GM12878 (cell line): Measurements from ENCODE around the gene SLC35C1. TPM values are rescaled to one million over a fixed set of nuclear protein-coding genes. Genes with fewer than 3 reads are reported as not detected.

Source experiments
- ATAC-seq: fragments of 200-7000 bp; cut with Tn5 transposase; 3 replicates; pipeline ENCODE4 v1.9.1; 2020; ENCODE audit warnings: mild to moderate bottlenecking, moderate library complexity
- BruUV-seq: library from RNA; stranded (reverse); fragments of 400-500 nt; replicated peaks from 2 replicates; lab custom pipeline; 2021; lab: Mats Ljungman, UMichigan
- CTCF ChIA-PET: fragments of 300-600 bp; sonication (Branson Sonifier 250); formaldehyde crosslinking; extraction: SDS; loops from one replicate; lab custom pipeline; 2021; ENCODE audit warnings: inconsistent platforms; lab: Yijun Ruan, JAX
- POLR2A ChIA-PET: fragments of 350-600 bp; formaldehyde crosslinking; extraction: SDS; loops from one replicate; lab custom pipeline; 2021; ENCODE audit warnings: inconsistent platforms; lab: Charles Lee
- RAD21 ChIA-PET: fragments of 300-600 bp; sonication (Branson Sonifier 250); formaldehyde crosslinking; loops from one replicate; lab custom pipeline; 2023; ENCODE audit warnings: antibody characterized with exemption; ENCODE audit not compliant: unreplicated experiment; lab: Charles Lee
- SMC1A ChIA-PET: fragments of 300-600 bp; sonication (Branson Sonifier 250); formaldehyde crosslinking; loops from one replicate; lab custom pipeline; 2023; ENCODE audit not compliant: unreplicated experiment, uncharacterized antibody; lab: Charles Lee
- DNase-seq: peaks from one replicate; pipeline ENCODE4 v3.0.0-alpha.2; 2011; ENCODE audit warnings: low read depth, low spot score
- FAIRE-seq: peaks from 3 replicates; lab custom pipeline; 2011; peaks lifted over from hg19 to GRCh38; lab: Jason Lieb, UNC
- H2AFZ ChIP-seq: 2 replicates; pipeline ENCODE4 v1.6.0; 2011; ENCODE audit warnings: low read depth, low read length, control low read depth; ENCODE audit not compliant: control insufficient read depth
- H3K27ac ChIP-seq: 2 replicates; pipeline ENCODE4 v1.5.1; 2011; ENCODE audit warnings: control low read depth; ENCODE audit not compliant: control insufficient read depth, insufficient read depth
- H3K27me3 ChIP-seq, 2 experiments: replicated peaks in 1 of 2; 2 replicates each; pipeline versions ENCODE4 v1.6.0 to v1.6.1; 2011; ENCODE audit warnings: low read length in 1 of 2; ENCODE audit not compliant: control insufficient read depth in 2 of 2, insufficient read depth in 2 of 2
- H3K36me3 ChIP-seq, 2 experiments: 2 replicates each; pipeline ENCODE4 v1.5.1; 2011; ENCODE audit warnings: low read length in 1 of 2; ENCODE audit not compliant: control insufficient read depth in 2 of 2, insufficient read depth in 2 of 2
- H3K4me1 ChIP-seq: 2 replicates; pipeline ENCODE4 v1.6.1; 2011; ENCODE audit warnings: mild to moderate bottlenecking, low read length, moderate library complexity, mixed read lengths; ENCODE audit not compliant: control insufficient read depth, insufficient read depth
- H3K4me2 ChIP-seq: 2 replicates; pipeline ENCODE4 v1.6.0; 2011; ENCODE audit warnings: control low read depth; ENCODE audit not compliant: control insufficient read depth, insufficient read depth
- H3K4me3 ChIP-seq: fragments of 200-600 bp; sonication (generic); 2 replicates; pipeline ENCODE4 v1.5.1; 2016
- H3K79me2 ChIP-seq: 2 replicates; pipeline ENCODE4 v1.6.0; 2011; ENCODE audit warnings: low read length; ENCODE audit not compliant: control insufficient read depth, insufficient read depth
- H3K9ac ChIP-seq: 2 replicates; pipeline ENCODE4 v1.8.0; 2011; ENCODE audit warnings: low read length, control low read depth, mixed read lengths; ENCODE audit not compliant: control insufficient read depth, insufficient read depth
- H3K9me3 ChIP-seq: replicated peaks from 3 replicates; pipeline ENCODE4 v1.5.1; 2011; ENCODE audit warnings: mild to moderate bottlenecking, low read length; ENCODE audit not compliant: control insufficient read depth, insufficient read depth
- H4K20me1 ChIP-seq: 2 replicates; pipeline ENCODE4 v1.6.0; 2011; ENCODE audit not compliant: control insufficient read depth, insufficient read depth
- ATF7 ChIP-seq: fragments of 450-650 bp; IDR thresholded peaks from 2 replicates; pipeline ENCODE4 v1.6.1; 2016; ENCODE audit warnings: low read depth, mild to moderate bottlenecking
- CBX3 ChIP-seq: fragments of 200-600 bp; sonication (generic); IDR thresholded peaks from 2 replicates; pipeline ENCODE4 v1.6.1; 2016; ENCODE audit warnings: low read depth, borderline replicate concordance
- DPF2 ChIP-seq: fragments of 450-650 bp; IDR thresholded peaks from 2 replicates; pipeline ENCODE4 v1.6.1; 2017; ENCODE audit warnings: mild to moderate bottlenecking
- GATAD2B ChIP-seq: fragments of 450-650 bp; conservative IDR thresholded peaks from 2 replicates; pipeline ENCODE4 v1.6.1; 2017; ENCODE audit warnings: low read depth, mild to moderate bottlenecking, moderate library complexity
- MYC ChIP-seq: IDR thresholded peaks from 2 replicates; pipeline ENCODE4 v1.6.1; 2011; ENCODE audit warnings: mild to moderate bottlenecking, low read length, moderate library complexity, inconsistent platforms; ENCODE audit not compliant: insufficient read depth, insufficient replicate concordance, insufficient read length, severe bottlenecking
- PAX8 ChIP-seq: fragments of 450-650 bp; IDR thresholded peaks from 2 replicates; pipeline ENCODE4 v1.6.1; 2017; ENCODE audit warnings: mild to moderate bottlenecking, moderate library complexity
- PML ChIP-seq: IDR thresholded peaks from 2 replicates; pipeline ENCODE4 v1.6.1; 2012; ENCODE audit warnings: low read length, inconsistent platforms
- RFX5 ChIP-seq: IDR thresholded peaks from 2 replicates; pipeline ENCODE4 v1.6.1; 2011; ENCODE audit warnings: low read depth, low read length, improper control_type of control experiment
- SUPT20H ChIP-seq: IDR thresholded peaks from 2 replicates; pipeline ENCODE4 v1.6.1; 2011; ENCODE audit warnings: low read depth, mild to moderate bottlenecking, low read length, moderate library complexity, borderline replicate concordance; ENCODE audit not compliant: control insufficient read depth
- TCF3 ChIP-seq: IDR thresholded peaks from 2 replicates; pipeline ENCODE4 v1.6.1; 2012; ENCODE audit warnings: low read depth, mild to moderate bottlenecking, low read length, borderline replicate concordance; ENCODE audit not compliant: insufficient read depth
- ZBED1 ChIP-seq: IDR thresholded peaks from 2 replicates; pipeline ENCODE4 v1.6.1; 2016; ENCODE audit warnings: borderline replicate concordance
- ZNF217 ChIP-seq: fragments of 450-650 bp; IDR thresholded peaks from 2 replicates; pipeline ENCODE4 v1.6.1; 2017; ENCODE audit warnings: antibody characterized with exemption, mild to moderate bottlenecking
- WGBS: methylation state at CpG from one replicate; pipeline ENCODE4 v1.1.6; 2016; ENCODE audit warnings: low lambda C conversion rate; ENCODE audit not compliant: insufficient replicate concordance, insufficient coverage; ENCODE audit errors: missing lambda C conversion rate; 5-methylcytosine and 5-hydroxymethylcytosine counted together
- in situ Hi-C: fragments of 300-500 bp; cut with MboI; formaldehyde crosslinking; loops from 9 replicates; pipeline ENCODE4 v1.14.3; 2018; ENCODE audit warnings: mixed read lengths
- intact Hi-C: fragments of 100-400 bp; cut with micrococcal nuclease; formaldehyde crosslinking; loops from one replicate; pipeline ENCODE4 v1.14.2; 2022; ENCODE audit not compliant: unreplicated experiment
- polyA plus RNA-seq, 11 experiments: library from polyadenylated mRNA; depleted of rRNA in 4 of 11; unstranded in 6 of 11; stranded (reverse) in 5 of 11; fragments of >200 nt; fragmentation: Nextera tagmentation in 4 of 11; fragmentation: Illumina TruSeq in 1 of 11; extraction: Ambion mirVana in 4 of 11; extraction: Trizol in 1 of 11; gene quantifications; 1 replicate in 1 of 11; 2 replicates in 10 of 11; pipeline versions ENCODE4 v1.2.1 to v1.2.3, GENCODE V29; 2011 to 2016; ENCODE audit warnings: inconsistent platforms in 2 of 11, missing spikeins in 2 of 11, low read depth in 1 of 11
- total RNA-seq, 4 experiments: library from RNA; depleted of rRNA in 3 of 4; stranded (reverse); fragments of >200 nt in 3 of 4; fragmentation: Illumina TruSeq in 1 of 4; extraction: Trizol in 1 of 4; gene quantifications; 2 replicates each; pipeline versions ENCODE4 v1.2.1 to v1.2.3, GENCODE V29; 2013 to 2021
- TF ChIP-seq, protein P1 (sequence below): fragments of 450-650 bp; IDR thresholded peaks from 2 replicates; pipeline ENCODE4 v1.6.1; 2016; ENCODE audit warnings: mild to moderate bottlenecking
- TF ChIP-seq, protein P2 (sequence below): IDR thresholded peaks from 2 replicates; pipeline ENCODE4 v1.6.1; 2012; ENCODE audit warnings: low read depth, low read length, improper control_type of control experiment

The SLC35C1 gene
- total and polyA plus RNA-seq, 10 of the 15 experiments (the other 5 are each of a cell fraction or from before 2014, with no cell fraction given), result 0.55 to 9.7 (median 4.3) TPM

DNA sequence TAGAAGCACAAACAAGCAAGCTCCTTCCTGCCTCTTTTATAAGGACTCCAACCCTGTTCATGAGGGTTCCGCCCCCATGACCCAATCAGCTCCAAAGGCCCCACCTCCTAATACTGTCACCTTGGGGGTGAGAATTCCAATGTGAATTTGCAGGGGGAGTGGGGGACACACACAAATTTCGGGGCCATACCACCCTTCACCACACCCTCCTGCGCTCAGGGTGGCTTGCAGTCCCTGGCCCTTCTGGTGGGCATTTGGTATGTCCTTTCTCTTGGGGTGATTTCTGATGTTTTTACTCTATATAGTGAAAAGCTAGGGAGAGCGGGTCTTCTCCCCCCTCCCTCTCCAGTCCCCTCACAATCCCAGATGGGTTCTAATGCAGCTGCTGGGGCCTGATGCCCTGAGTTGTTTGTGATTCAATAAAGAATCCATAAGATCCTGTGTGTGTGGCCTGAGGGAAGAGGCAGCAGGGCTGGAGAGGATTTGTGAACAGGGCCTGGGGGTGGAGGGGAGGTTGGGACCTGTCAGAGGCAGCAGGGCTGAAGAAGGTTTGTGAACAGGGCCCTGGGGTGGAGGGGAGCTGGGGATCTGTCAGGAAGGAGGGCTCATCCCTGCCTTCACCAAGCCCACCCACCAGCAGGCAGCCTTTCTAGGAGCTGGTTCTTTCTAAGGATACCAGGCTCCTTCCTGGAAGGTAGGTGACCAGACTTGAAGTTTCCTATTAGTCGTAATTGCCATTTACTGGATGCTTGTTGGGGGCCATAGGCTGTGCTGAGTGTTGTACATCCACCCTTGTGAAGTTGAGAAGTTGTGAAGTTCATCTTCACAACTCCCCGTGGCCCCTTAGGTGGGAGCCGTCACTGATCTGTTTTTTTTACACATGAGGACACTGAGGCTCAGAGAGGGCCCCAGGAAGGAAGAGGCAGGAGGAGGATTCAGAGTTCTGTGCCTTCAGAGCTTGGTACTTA lies 7.9 kb downstream of the SLC35C1 start (continued):
- no peak for TF ChIP-seq TCF3
- TF ChIP-seq SUPT20H, result no peak
- TF ChIP-seq, protein P1, sequence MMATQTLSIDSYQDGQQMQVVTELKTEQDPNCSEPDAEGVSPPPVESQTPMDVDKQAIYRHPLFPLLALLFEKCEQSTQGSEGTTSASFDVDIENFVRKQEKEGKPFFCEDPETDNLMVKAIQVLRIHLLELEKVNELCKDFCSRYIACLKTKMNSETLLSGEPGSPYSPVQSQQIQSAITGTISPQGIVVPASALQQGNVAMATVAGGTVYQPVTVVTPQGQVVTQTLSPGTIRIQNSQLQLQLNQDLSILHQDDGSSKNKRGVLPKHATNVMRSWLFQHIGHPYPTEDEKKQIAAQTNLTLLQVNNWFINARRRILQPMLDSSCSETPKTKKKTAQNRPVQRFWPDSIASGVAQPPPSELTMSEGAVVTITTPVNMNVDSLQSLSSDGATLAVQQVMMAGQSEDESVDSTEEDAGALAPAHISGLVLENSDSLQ, result no peak
- no peak for TF ChIP-seq GATAD2B
- TF ChIP-seq PML, result no peak

DNA sequence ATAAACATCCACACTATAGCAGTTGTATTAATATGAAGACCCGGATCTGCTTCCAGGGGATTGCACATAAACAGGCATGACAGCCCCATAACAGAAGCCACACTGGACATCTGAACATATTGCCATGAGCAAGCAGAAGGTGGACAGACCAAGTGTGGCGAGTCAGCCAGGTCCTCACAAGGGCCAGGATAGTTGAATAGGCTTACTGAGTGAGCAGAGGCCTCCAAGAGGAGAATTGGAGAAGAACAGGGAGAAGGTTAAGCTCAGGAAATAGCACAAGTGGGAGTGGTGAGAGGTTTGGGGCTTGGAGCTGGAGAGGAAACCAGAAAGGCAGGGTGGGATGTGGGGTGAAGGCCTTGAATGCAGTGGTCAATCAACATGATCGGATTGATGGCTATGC lies 10.8 kb downstream of the SLC35C1 start:
- ATAC-seq (no peak), FAIRE-seq (no peak), DNase-seq (no peak)
- Histone ChIP-seq H4K20me1 (no peaks in the 10 kb centered on the region), H3K4me1 (peaks cover 10% of the 10 kb centered on the region), H3K36me3 (peaks cover 0 to 7% of the 10 kb centered on the region in 2 experiments), H3K9me3 (no peaks in the 10 kb centered on the region), H3K27me3 (no peaks in the 10 kb centered on the region), H3K79me2 (no peaks in the 10 kb centered on the region), H3K9ac (no peak overlapping the region), H3K4me3 (no peak overlapping the region), H3K27ac (no peak overlapping the region), H3K4me2 (no peak overlapping the region), H2AFZ (no peak overlapping the region)
- ChIA-PET POLR2A (interaction anchor here (1.4 to 3.0 kb wide), 2 partner anchors 10 to 36 kb away, joined by 3 to 19 read pairs; partner anchors contain the start of gene SLC35C1), CTCF (interaction anchor here (2.4 to 2.8 kb wide), 2 partner anchors 38 to 44 kb away, joined by 5 to 7 read pairs; no protein-coding TSS in a partner anchor), RAD21 (interaction anchor here (2.0 to 3.5 kb wide), 2 partner anchors 27 to 31 kb away, joined by 4 to 13 read pairs; partner anchors contain the start of gene CRY2), SMC1A (interaction anchor here (0.9 to 3.0 kb wide), 2 partner anchors 9 to 44 kb away, joined by 3 to 11 read pairs; no protein-coding TSS in a partner anchor)
- 79% methylated on average over 3 of the region's 3 CpGs for WGBS
- BruUV-seq, result no TSS peak
- TF ChIP-seq RFX5 (no peak), MYC (no peak), ZBED1 (no peak), GATAD2B (no peak), CBX3 (no peak), PML (no peak), PAX8 (no peak), ATF7 (no peak), ZNF217 (no peak), DPF2 (no peak)
- TF ChIP-seq, protein P2, sequence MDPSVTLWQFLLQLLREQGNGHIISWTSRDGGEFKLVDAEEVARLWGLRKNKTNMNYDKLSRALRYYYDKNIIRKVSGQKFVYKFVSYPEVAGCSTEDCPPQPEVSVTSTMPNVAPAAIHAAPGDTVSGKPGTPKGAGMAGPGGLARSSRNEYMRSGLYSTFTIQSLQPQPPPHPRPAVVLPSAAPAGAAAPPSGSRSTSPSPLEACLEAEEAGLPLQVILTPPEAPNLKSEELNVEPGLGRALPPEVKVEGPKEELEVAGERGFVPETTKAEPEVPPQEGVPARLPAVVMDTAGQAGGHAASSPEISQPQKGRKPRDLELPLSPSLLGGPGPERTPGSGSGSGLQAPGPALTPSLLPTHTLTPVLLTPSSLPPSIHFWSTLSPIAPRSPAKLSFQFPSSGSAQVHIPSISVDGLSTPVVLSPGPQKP, result no peak
- intact Hi-C loops (no loop called here), in situ Hi-C loops (no loop called here)
